Liver (tissue), 3 donors: ENCODE results near the gene FEM1B.

Source experiments
- GABPA ChIP-seq, 2 donors: IDR thresholded peaks in 1 of 2; conservative IDR thresholded peaks in 1 of 2; 2 replicates each; pipeline ENCODE4 v1.6.1; 2016; ENCODE audit warnings: antibody characterized with exemption in 2 of 2, mild to moderate bottlenecking in 1 of 2, moderate library complexity in 1 of 2
- TF ChIP-seq, protein P1 (sequence below): fragments of 150-350 bp; IDR thresholded peaks from 2 replicates; pipeline ENCODE4 v1.5.1; 2017; ENCODE audit warnings: improper control_type of control experiment, low read depth, low read length; ENCODE audit not compliant: missing input control
- TF ChIP-seq, protein P2 (sequence below): IDR thresholded peaks from 2 replicates; pipeline ENCODE4 v1.6.1; 2016; ENCODE audit warnings: antibody characterized with exemption
- donor health status: healthy.
- donor health status: healthy.

- TF ChIP-seq GABPA (IDR thresholded peaks at IDR 0.05 in 1 of 2, conservative IDR thresholded peaks at IDR 0.05 in 1 of 2), result no peak
- TF ChIP-seq, protein P1, sequence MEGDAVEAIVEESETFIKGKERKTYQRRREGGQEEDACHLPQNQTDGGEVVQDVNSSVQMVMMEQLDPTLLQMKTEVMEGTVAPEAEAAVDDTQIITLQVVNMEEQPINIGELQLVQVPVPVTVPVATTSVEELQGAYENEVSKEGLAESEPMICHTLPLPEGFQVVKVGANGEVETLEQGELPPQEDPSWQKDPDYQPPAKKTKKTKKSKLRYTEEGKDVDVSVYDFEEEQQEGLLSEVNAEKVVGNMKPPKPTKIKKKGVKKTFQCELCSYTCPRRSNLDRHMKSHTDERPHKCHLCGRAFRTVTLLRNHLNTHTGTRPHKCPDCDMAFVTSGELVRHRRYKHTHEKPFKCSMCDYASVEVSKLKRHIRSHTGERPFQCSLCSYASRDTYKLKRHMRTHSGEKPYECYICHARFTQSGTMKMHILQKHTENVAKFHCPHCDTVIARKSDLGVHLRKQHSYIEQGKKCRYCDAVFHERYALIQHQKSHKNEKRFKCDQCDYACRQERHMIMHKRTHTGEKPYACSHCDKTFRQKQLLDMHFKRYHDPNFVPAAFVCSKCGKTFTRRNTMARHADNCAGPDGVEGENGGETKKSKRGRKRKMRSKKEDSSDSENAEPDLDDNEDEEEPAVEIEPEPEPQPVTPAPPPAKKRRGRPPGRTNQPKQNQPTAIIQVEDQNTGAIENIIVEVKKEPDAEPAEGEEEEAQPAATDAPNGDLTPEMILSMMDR, result no peak
- TF ChIP-seq, protein P2, sequence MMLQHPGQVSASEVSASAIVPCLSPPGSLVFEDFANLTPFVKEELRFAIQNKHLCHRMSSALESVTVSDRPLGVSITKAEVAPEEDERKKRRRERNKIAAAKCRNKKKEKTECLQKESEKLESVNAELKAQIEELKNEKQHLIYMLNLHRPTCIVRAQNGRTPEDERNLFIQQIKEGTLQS, result no peak
These were observed 42.5 kb upstream of the FEM1B start for GRCh38 chr15:68235022-68235421.
